ENCODE results near the gene INAVA.

INAVA gene

GRCh38 chr1:200850554-200850953 is 44.1 kb upstream of the INAVA start:
- no peak for TF ChIP-seq CTCF (IDR thresholded peaks at IDR 0.05; ENCODE audit: low read length)
- no peak for TF ChIP-seq EZH2 (optimal IDR thresholded peaks at IDR 0.05; ENCODE audit: low read depth, low read length)
- no peak for TF ChIP-seq EZH2phosphoT487 (IDR thresholded peaks at IDR 0.05; ENCODE audit: low read length)
- no peaks in the 10 kb centered on the region for H3F3A ChIP-seq (ENCODE audit: insufficient read depth, low read length)
- no peak overlapping the region for H3K4me2 ChIP-seq (ENCODE audit: low read depth, low read length)
- H3K9ac ChIP-seq (ENCODE audit: low read length) = no peak overlapping the region
- no peaks in the 10 kb centered on the region for H3K79me2 ChIP-seq (ENCODE audit: low read length)
- H3K36me3 ChIP-seq (replicated peaks; ENCODE audit: insufficient read depth, low read length) = peaks cover 3% of the 10 kb centered on the region; the same call in 1 of the 2 replicates
- DNase-seq = no peak
- no peak overlapping the region for H3K27ac ChIP-seq (ENCODE audit: low read length)
- H3K4me3 ChIP-seq (ENCODE audit: low read length) = no peak overlapping the region
- no peaks in the 10 kb centered on the region for H3K9me3 ChIP-seq (replicated peaks; ENCODE audit: insufficient read depth, low read length)
- no peaks in the 10 kb centered on the region for H4K20me1 ChIP-seq (ENCODE audit: insufficient read depth, low read length)
- no peaks in the 10 kb centered on the region for H3K27me3 ChIP-seq (replicated peaks; ENCODE audit: insufficient read depth, low read length)
- no peaks in the 10 kb centered on the region for H3K4me1 ChIP-seq (ENCODE audit: low read length)
- no peaks in the 10 kb centered on the region for H3K9me2 ChIP-seq (replicated peaks; ENCODE audit: insufficient read depth, low read length)
- no peak overlapping the region for H2AFZ ChIP-seq (ENCODE audit: low read length)

GRCh38 chr1:200856716-200857357 is 37.9 kb upstream of the INAVA start:
- Histone ChIP-seq H3K9me3 (replicated peaks; ENCODE audit: insufficient read depth, low read length) (no peaks in the 10 kb centered on the region), H3K4me2 (ENCODE audit: low read depth, low read length) (no peak overlapping the region), H3K79me2 (ENCODE audit: low read length) (no peaks in the 10 kb centered on the region), H3K4me1 (ENCODE audit: low read length) (peaks cover under 1% of the 10 kb centered on the region), H2AFZ (ENCODE audit: low read length) (no peak overlapping the region), H3K27me3 (replicated peaks; ENCODE audit: insufficient read depth, low read length) (no peaks in the 10 kb centered on the region), H3K36me3 (replicated peaks; ENCODE audit: insufficient read depth, low read length) (no peaks in the 10 kb centered on the region), H4K20me1 (ENCODE audit: insufficient read depth, low read length) (no peaks in the 10 kb centered on the region), H3K4me3 (ENCODE audit: low read length) (no peak overlapping the region), H3K9ac (ENCODE audit: low read length) (no peak overlapping the region), H3F3A (ENCODE audit: insufficient read depth, low read length) (no peaks in the 10 kb centered on the region), H3K9me2 (replicated peaks; ENCODE audit: insufficient read depth, low read length) (no peaks in the 10 kb centered on the region), H3K27ac (ENCODE audit: low read length) (no peak overlapping the region)
- TF ChIP-seq EZH2phosphoT487 (IDR thresholded peaks at IDR 0.05; ENCODE audit: low read length) (no peak), CTCF (IDR thresholded peaks at IDR 0.05; ENCODE audit: low read length) (no peak), EZH2 (optimal IDR thresholded peaks at IDR 0.05; ENCODE audit: low read depth, low read length) (no peak)
- DNase-seq = no peak

DNA sequence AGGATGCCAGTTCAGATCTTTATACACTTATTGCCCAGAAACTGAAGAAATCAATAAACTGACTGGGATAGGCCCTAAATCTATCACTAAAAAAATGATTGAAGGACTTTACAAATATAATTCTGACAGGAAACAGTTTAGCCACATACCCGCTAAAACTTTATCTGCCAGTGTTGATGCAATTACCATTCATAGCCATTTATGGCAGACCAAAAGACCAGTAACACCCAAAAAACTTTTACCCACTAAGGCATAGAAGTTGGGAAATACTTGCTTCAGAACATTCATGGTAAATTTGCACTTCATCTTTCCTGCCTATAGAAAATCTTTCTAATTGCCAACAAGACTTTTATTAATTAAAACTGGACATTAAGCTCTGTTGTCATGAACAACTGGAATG is 36.9 kb upstream of the INAVA start:
- H3K4me3 ChIP-seq (ENCODE audit: low read length) = no peak overlapping the region
- no peak for TF ChIP-seq EZH2 (optimal IDR thresholded peaks at IDR 0.05; ENCODE audit: low read depth, low read length)
- H2AFZ ChIP-seq (ENCODE audit: low read length) = no peak overlapping the region
- no peak overlapping the region for H3K27ac ChIP-seq (ENCODE audit: low read length)
- peaks cover 11% of the 10 kb centered on the region for H3K4me1 ChIP-seq (ENCODE audit: low read length)
- no peaks in the 10 kb centered on the region for H3K79me2 ChIP-seq (ENCODE audit: low read length)
- no peaks in the 10 kb centered on the region for H3K36me3 ChIP-seq (replicated peaks; ENCODE audit: insufficient read depth, low read length)
- no peaks in the 10 kb centered on the region for H3K9me2 ChIP-seq (replicated peaks; ENCODE audit: insufficient read depth, low read length)
- H3K4me2 ChIP-seq (ENCODE audit: low read depth, low read length) = no peak overlapping the region
- no peak overlapping the region for H3K9ac ChIP-seq (ENCODE audit: low read length)
- no peaks in the 10 kb centered on the region for H3K27me3 ChIP-seq (replicated peaks; ENCODE audit: insufficient read depth, low read length)
- peaks cover 2% of the 10 kb centered on the region; the same call in 1 of the 2 replicates for H3F3A ChIP-seq (ENCODE audit: insufficient read depth, low read length)
- H4K20me1 ChIP-seq (ENCODE audit: insufficient read depth, low read length) = no peaks in the 10 kb centered on the region
- no peak for DNase-seq
- no peaks in the 10 kb centered on the region for H3K9me3 ChIP-seq (replicated peaks; ENCODE audit: insufficient read depth, low read length)

All from MM.1S (cell line).